Measurements from ENCODE around the gene ARFRP1.

Gene ARFRP1

DNA sequence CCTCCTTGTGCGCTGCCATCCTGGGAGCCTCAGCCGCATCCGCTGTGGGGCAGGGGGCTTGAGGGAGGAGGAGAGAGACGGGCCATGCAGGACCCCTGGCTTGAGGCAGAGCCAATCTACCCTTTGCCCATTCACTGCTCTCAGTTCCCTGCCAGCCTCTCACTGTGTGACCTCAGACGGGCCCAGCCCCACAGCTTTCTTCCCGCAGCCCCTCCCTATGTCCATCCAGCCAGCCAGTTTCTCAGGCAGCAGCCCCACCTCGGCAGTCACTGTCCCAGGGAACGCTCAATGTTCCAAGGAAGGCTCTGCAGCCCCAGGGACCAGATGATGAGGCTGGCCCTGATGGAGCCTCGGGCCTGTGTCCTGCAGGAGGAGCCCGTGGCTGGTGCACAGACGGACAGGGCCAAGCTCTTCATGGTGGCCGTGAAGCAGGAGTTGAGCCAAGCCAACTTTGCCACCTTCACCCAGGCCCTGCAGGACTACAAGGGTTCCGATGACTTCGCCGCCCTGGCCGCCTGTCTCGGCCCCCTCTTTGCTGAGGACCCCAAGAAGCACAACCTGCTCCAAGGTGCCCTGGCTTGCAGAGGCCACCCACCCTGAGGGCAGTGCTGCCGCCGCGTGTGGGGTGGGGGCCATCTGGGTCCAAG is 15.2 kb downstream of the ARFRP1 start:
- no peak for DNase-seq (ENCODE audit: low read depth in 2 of 2, low spot score in 1 of 2)

DNA sequence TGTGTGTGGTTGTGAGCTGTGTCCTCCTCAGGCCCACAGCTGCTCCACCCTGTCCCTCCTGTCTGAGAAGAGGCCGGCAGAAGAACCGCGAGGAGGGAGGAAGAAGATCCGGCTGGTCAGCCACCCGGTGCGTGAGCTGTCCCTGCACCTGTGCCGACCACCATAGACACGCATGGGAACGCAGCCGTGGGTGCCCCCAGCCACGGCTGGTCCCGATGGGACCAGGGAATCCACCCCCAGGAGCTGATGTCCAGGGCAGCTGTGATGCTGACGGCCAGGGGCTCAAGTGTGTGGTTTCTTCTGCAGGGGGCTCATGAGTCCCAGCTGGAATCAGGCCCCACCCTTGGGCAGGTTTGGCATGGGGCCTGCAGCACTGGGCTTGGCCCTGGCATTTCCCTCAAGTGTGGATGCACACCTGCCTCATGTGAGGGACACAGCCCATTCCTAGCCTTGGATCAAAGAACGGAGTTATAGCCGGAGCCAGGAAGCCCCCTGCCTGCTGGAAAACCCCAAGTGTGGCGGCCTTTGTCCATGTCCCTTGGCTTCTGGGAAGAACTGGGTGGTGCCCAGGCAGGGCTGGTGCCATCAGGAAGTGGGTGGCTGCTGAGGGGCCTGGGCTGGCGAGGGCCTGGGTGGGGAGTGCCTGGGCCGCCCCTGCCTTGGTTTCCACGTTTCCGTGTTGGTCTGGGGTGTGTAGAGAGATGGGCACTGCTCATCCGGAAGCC is 15.9 kb downstream of the ARFRP1 start:
- DNase-seq (ENCODE audit: low read depth in 2 of 2, low spot score in 1 of 2): no peak

DNA sequence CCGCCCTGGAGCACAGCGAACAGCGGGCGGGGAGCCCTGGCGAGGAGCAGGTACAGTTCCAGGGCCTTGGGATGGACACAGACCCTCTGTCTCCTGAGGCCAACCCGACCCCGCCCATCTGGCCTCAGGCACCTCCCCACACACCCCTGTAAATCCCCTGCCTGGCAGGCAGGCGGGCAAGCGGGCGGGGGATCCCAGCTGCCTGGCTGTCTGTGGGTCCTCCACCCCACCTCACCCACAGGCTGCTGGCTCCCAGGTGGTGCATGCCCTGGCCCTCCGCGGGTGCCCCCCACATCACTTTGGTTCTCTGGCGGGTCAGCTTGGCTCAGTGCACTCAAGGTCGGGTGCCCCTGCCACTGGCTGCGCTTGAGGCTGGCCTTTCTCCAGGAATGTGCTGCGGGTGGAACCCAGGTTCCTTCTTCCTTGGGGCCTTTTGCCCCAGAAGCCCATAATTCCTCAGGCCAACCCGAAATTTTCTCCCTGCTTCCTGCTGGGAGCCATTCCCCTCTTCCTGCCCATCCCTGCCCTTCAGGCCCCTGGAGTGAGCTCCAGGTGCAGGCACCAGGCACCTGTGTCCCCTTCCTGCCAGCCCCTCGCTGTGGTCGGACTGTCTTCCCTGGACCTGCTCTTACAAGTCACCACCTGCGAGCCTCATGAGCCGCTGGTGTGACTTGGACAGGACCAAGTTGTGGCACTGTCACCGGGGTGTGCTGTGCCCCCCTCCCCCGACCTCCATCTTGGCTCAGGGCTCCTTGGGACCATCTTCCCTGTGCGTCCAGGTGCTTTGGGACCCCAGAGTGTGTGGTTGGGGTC is 16.7 kb downstream of the ARFRP1 start:
- no peak for DNase-seq (ENCODE audit: low read depth in 2 of 2, low spot score in 1 of 2)

DNA sequence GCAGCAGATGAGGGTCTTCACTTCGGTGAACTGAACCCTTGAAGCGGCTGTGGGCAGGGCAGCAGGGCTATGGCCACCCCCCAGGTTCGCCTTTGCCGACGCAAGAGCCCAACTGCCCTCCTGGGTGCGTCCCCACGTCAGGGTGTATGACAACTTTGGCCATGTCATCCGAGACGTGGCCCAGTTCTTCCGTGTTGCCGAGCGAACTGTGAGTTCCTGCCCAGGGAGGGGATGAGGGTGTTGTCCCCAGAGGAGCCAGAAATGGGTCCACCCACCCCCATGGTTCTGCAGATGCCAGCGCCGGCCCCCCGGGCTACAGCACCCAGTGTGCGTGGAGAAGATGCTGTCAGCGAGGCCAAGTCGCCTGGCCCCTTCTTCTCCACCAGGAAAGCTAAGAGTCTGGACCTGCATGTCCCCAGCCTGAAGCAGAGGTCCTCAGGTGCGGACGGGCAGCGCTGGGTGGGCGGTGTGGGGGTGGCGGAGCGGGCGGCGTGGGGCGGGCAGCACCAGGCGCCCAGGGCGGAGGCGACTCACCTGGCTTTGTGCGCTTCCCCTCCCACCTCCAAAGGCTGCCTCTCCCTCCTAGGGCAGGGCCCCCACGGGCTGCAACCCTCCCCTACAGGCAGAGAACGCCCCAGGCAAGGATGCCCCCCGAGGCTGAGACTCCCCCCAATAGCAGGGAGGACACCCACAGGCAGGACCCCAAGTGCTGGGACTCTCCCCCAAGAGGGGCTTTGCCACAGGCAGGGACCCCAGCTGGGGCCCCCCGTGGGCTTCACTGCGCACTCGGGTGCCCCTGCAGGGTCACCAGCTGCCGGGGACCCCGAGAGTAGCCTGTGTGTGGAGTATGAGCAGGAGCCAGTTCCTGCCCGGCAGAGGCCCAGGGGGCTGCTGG is 17.5 kb downstream of the ARFRP1 start:
- no peak for DNase-seq (ENCODE audit: low read depth in 2 of 2, low spot score in 1 of 2)

DNA sequence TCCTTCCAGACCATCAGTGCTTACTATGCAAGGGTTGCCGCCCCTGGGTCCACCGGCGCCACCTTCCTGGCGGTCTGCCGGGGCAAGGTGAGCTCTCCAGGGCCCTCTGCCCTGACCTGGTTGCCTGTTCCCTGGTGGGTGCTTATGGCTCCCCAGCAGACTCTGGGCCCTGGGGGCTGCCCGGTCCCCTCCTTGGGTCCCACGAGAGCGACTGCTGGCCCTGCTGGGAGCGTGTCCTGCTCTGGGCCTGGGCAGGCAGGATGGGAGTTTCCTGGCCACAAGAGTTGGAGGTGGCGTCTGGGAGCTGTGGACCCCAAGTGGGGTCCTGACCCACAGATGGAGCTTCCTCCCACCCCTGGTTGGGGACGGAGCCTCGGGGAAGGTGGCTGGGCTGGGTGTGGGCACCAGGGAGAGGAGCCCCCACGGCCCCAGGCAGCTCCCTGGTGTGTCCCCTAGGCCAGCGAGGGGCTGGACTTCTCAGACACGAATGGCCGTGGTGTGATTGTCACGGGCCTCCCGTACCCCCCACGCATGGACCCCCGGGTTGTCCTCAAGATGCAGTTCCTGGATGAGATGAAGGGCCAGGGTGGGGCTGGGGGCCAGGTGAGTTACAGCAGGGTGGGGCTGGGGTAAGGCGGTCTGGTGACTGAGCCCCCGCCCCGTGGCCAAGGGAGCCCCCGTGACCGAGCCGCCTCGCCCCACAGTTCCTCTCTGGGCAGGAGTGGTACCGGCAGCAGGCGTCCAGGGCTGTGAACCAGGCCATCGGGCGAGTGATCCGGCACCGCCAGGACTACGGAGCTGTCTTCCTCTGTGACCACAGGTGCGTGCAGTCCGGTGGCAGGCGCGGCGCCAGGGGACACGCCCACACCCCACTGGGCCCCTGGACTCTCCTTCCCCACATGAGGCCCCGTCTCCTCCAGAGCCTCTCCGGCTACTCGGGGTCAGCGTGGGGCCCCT is 18.5 kb downstream of the ARFRP1 start:
- no peak for DNase-seq (ENCODE audit: low read depth in 2 of 2, low spot score in 1 of 2)

DNA sequence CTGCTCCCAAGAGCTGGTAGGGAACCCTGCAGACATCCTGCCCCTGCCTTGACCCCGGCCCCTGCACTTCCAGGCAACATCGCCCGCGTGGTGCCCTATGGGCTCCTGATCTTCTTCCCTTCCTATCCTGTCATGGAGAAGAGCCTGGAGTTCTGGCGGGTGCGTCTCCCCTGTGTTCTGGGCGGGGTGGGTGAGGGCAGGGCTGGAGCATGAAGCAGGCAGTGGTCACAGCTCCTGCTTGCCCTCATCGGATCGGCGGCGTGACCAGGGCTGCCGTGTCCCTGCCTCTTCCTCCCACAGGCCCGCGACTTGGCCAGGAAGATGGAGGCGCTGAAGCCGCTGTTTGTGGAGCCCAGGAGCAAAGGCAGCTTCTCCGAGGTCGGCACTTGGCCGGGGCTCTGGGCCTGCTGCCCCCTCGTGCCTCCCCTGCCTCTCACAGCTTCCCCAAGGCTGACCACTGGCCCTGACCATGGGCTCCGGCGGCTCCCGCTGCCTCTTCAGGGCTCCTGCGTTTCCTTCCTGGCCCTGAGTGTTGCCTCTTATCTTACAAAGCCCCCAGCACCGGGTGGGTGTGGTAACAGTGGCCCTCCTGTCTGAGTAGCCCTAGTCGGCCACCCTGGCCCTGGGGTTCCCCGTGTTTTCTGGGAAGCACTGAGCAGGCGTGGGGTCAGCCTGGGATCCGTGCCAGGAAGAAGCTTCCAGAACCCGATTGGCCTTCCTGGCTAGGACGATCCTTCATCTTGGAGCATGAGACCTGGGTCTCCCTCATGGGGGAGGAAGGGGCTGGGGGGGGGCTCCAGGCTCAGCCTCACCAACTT is 19.3 kb downstream of the ARFRP1 start:
- no peak for DNase-seq (ENCODE audit: low read depth in 2 of 2, low spot score in 1 of 2)

DNA sequence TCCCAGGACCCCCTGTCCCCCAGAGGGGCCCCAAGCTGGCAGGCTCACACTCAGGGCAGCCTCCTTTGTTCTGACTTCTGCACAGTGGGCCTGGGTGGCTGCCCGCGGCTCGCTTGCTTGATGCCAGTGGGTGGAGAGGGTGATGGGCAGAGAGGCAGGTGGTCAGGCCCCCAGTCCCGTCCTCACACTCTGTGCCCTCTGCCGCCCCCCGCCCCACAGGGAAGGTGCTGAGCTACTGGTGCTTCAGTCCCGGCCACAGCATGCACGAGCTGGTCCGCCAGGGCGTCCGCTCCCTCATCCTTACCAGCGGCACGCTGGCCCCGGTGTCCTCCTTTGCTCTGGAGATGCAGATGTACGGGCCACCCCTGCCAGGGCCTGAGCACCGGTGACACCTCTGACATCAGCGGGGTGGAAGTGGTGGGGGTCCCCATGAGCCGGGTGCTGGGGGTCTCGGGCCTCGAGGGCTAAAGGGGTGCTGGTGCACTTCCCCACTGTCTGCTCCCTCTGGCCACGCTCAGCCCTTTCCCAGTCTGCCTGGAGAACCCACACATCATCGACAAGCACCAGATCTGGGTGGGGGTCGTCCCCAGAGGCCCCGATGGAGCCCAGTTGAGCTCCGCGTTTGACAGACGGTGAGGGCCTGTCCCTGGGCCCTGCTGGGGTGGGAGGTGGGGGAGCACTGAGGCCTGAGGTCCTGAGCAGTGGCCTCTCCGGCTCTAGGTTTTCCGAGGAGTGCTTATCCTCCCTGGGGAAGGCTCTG is 20.2 kb downstream of the ARFRP1 start:
- DNase-seq (ENCODE audit: low read depth in 2 of 2, low spot score in 1 of 2): no peak

DNA sequence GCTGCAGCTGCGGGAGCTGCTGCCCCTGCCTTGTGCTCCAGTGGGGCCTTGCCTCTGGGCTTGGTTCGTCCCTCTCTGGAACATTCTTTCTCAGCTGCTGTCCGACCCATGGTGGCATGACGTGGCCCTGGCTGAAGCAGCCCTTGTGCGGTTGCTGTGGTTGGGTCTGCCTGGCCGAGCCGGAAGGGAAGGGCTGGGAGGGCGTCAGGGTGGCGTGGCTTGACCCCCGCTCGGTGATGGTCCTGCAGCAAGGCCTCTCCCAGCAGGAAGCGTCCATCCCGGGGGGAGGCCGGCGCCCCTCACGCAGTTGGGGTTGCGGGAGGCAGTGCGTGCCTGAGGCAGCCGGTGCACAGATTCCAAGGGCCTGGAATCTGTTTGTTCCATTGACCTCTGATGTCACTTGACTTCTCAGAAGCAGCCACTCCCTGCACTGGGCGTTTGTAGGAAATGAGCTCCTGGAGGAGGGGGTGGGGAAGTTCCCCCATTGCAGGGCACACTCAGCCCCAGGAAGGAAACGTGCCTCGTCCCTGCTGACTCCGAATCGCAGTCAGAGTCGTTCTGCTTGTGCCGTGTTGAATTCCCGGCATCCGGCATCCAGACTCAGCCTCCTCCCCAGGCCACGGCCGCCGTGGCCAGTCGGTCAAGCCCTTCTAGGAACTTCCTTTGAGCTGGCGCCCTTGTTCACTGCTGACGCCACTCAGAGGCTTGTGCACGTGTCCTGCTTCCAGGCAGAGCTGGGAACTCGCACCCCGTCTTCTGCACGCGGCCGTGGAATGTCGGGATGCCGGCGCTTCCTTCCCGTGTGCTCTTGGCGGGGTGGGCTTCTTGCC is 21.1 kb downstream of the ARFRP1 start:
- peak; percentile 20 to 26 for DNase-seq (ENCODE audit: low read depth in 2 of 2, low spot score in 1 of 2)

DNA sequence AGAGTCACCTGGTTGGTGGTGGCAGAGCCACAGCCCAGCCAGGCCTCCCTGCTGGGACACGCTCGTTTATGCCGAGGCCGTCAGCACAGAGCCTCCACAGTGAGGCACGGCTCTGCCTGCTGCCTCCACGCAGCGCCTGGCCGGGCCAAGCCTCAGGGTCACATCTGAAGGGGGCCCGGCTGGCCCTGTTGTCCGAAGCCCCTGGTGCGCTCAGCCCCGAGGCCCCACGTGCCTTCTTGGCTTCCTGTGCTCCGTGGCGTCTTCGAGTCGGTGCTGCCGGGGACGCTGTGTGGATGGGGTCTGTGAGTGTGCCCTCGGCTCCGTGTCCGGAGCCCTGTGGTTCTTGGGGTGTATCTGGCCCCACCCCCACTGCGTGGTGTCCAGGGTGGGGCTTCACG is 21.7 kb downstream of the ARFRP1 start:
- no peak for DNase-seq (ENCODE audit: low read depth in 2 of 2, low spot score in 1 of 2)

DNA sequence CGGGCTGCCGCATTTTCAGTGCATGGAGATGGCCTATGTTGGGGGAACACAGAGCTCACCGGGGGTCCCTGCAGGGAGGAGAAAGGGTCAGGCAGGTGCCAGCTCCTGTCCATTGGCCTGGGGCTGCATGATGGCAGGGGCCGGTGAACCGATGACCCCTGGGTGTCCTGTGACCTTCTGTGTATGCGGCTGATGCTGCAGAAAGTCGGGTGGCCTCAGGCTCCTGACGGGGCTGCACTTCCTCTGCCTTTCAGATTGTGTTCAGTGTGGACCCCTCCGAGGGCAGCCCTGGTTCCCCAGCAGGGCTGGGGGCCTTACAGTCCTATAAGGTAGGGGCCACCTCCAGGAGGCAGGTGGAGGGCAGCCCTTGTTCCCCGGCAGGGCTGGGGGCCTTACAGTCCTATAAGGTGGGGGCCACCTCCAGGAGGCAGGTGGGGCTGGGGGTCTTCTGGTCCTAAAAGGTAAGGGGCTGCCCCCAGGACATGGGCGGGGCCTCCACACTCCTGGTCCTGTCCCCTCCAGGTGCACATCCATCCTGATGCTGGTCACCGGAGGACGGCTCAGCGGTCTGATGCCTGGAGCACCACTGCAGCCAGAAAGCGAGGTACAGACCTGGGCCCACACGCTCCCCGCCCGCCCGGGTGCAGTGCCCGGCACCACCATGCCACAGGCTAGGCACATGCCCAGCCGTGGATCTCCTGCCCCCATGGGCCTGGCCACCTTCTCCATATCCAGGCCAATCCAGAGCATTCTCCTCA is 22.3 kb downstream of the ARFRP1 start:
- no peak for DNase-seq (ENCODE audit: low read depth in 2 of 2, low spot score in 1 of 2)

DNA sequence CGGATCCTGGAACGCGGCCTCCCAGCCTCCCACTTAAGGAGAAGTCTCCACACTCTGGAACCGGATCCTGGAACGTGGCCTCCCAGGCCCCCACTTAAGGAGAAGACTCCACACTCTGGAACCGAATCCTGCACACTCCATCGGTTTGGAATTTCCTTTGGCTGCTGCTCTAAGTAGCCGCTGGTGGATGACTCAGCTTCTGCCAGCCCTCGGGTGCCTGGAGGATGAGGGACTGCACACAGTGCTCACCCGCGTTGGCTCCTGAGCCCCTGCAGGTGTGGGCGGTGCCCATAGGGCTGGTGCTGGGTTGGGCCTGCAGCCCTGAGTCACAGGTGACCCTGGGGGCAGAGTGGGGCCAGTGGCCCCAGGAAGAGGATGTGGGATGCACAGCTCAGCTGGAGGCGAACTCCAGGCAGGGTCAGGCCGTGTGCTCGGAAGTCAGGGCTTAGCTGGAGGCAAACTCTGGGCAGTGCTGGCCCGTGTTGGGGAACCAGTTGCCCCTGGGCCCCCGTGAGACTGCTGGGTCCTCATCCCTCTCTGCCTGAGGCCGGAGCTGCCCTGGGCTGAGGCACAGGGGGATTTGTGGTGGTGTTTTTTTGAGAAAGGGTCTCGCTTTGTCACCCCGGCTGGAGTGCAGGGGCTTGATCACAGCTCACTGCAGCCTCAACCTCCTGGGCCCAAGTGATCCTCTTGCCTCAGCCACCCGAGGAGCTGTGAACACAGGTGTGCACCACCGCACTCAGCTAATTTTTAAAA is 25.2 kb downstream of the ARFRP1 start:
- DNase-seq (ENCODE audit: low read depth in 2 of 2, low spot score in 1 of 2): no peak

DNA sequence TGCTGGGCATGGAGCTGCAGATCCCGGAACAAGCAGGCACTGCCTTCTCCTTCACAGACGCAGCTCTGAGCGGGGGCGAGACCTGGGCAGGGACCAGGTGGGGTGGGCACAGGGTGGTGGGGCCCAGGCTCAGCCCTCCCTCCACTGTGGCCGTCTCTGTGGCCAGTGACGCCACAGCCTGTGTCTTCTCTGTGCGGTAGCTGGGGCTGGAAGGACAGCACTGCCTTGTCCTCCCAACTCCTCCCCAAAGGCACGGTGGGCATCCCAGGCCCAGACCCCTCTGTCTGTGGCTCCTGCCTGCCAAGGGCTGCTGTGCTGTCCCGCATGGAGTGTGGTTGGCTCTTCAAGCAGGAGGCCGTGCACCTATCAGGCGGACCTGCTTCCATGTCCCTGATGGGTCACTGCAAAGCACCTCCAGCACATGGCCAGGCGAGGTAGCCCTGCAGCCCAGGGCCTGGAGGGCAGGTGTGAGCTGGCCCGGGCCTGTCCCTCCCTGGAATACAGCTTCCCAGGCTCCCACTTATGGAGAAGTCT is 26.1 kb downstream of the ARFRP1 start:
- no peak for DNase-seq (ENCODE audit: low read depth in 2 of 2, low spot score in 1 of 2)

DNA sequence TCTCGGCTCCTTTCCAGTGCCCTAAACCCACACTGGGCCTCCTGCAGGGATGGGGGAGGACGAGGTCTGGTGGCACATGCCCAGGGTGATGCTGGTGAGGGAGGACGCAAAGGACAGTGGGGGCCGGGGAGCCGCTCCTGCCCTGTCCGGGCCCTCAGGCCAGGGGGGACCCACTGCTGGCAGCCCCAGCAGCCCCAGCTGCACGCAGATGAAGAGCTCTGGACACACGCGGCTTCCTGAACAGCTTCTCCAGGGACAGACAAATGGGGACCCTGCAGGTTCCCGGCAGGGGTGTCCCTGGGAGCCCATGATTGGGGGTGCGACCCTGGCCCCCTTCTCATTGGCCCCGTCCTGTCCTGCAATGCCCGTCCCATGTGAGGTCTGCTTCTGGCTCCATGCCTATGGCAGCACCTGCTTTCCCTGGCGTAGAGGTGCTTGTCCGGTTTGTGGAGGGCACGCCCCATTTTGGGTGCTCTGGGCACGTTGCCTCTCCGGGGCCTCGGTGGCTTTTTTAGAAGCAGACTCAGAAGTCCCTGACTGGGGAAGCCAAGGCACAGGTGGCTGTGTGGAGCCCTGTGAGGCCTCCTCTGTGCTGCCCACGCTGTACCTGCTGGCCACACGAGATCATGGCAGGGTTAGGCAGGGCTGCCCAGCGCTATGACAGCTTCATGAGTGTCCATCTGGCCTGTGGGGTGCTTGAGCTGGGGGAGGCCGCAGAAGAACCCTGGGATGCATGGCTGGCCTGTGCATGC is 26.7 kb downstream of the ARFRP1 start:
- no peak for DNase-seq (ENCODE audit: low read depth in 2 of 2, low spot score in 1 of 2)

DNA sequence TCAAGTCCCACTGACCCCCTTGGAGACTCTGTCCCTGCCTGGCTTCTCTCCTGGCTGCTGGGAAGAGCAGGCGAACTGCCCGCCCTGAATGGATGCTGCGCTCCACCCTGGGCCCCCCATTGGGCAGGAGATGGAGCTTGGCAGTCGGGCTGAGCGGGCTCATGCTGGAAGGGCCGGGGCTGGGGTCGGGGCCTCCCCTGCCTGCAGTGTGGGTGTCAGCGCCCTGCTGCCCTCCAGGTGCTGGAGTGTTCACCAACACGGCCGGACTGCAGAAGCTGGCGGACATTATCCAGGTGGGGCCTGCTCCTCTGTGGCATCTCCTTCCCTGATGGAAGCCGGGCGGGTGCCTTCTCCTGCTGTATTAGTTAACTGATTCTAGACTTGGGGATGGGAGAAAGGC is 27.3 kb downstream of the ARFRP1 start:
- DNase-seq (ENCODE audit: low read depth in 2 of 2, low spot score in 1 of 2): no peak

DNA sequence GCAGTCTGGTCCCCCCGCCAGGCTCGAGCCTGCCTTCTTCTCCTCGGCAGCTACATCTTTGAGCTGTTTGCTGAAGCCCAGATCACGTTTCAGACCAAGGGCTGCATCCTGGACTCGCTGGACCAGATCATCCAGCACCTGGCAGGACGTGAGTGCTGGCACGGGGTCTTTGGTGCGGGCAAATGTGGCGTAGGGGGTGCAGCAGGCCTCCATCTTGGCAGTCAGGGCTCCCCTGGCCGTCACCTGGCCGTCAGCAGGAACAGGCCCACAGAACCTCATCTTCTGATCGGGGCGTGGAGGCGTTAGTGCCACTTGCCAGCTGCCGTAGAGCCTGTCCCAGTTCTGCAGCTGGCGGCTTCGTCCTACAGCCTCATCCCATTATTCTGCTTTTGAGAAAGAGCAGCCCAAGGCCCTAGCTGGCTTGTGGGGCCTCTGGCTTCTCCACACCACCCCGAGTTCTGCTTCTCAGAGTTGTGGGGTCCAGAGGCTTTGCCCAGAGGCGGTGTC is 27.9 kb downstream of the ARFRP1 start:
- DNase-seq (ENCODE audit: low read depth in 2 of 2, low spot score in 1 of 2): no peak
